ENCODE measurements around the gene DAPK1.
A peak's percentile ranks its signal among the peaks of the same experiment; 100 is the strongest.

The DAPK1 gene

GRCh38 chr9:87510252-87510683 lies 12.6 kb downstream of the DAPK1 start:
- Histone ChIP-seq H3K4me1 (peaks cover 22 to 42% (median 26%) of the 10 kb centered on the region in 10 experiments), H3K4me2 (no peak overlapping the region), H3K4me3 (no peak overlapping the region), H3K27me3 (peaks cover 0 to 16% (median 10%) of the 10 kb centered on the region in 11 experiments; a peak in 10 of 22 replicates), H3K36me3 (peaks cover 0 to 17% (median 0%) of the 10 kb centered on the region in 11 experiments; a peak in 3 of 22 replicates), H3K27ac (no peak overlapping the region), H4K20me1 (no peaks in the 10 kb centered on the region; a peak in 1 of 22 replicates), H3K9me3 (replicated peaks in 1 of 11) (peaks cover 0 to 8% (median 0%) of the 10 kb centered on the region in 11 experiments; a peak in 2 of 22 replicates), H3K9ac (no peak overlapping the region)
- no peak for TF ChIP-seq Cebpa-rat (IDR thresholded peaks at IDR 0.05)

GRCh38 chr9:87512311-87512710 lies 14.6 kb downstream of the DAPK1 start:
- no peak for TF ChIP-seq Cebpa-rat (IDR thresholded peaks at IDR 0.05)

GRCh38 chr9:87513161-87513560 lies 15.5 kb downstream of the DAPK1 start:
- Histone ChIP-seq H3K4me3 (no peak overlapping the region), H3K4me2 (peak overlapping the region; percentile 35 to 96 (median 88)), H3K9ac (no peak overlapping the region), H4K20me1 (peaks cover 0 to 9% (median 0%) of the 10 kb centered on the region in 11 experiments; a peak in 5 of 22 replicates), H3K27ac (no peak overlapping the region), H3K27me3 (peaks cover 0 to 20% (median 10%) of the 10 kb centered on the region in 11 experiments; a peak in 10 of 22 replicates), H3K4me1 (peaks cover 50 to 68% (median 55%) of the 10 kb centered on the region in 10 experiments), H3K36me3 (peaks cover 0 to 8% (median 0%) of the 10 kb centered on the region in 11 experiments; a peak in 1 of 22 replicates), H3K9me3 (replicated peaks in 1 of 11) (peaks cover 0 to under 1% (median 0%) of the 10 kb centered on the region in 11 experiments; a peak in 5 of 22 replicates)
- no peak for TF ChIP-seq Cebpa-rat (IDR thresholded peaks at IDR 0.05)

More at GRCh38 chr9:87512311-87512710, 14.6 kb downstream of the DAPK1 start:
- Histone ChIP-seq H3K27ac (no peak overlapping the region), H3K9me3 (replicated peaks in 1 of 11) (no peaks in the 10 kb centered on the region), H3K4me3 (no peak overlapping the region), H3K27me3 (peaks cover 0 to 20% (median 10%) of the 10 kb centered on the region in 11 experiments; a peak in 10 of 22 replicates), H3K4me2 (peak overlapping the region in 3 of 11 experiments; percentile 88 to 94 (median 91); a peak in 4 of 22 replicates), H3K4me1 (peaks cover 43 to 60% (median 46%) of the 10 kb centered on the region in 10 experiments), H4K20me1 (peaks cover 0 to 9% (median 0%) of the 10 kb centered on the region in 11 experiments; a peak in 5 of 22 replicates), H3K9ac (no peak overlapping the region), H3K36me3 (peaks cover 0 to 8% (median 0%) of the 10 kb centered on the region in 11 experiments; a peak in 1 of 22 replicates)

GRCh38 chr9:87513880-87514535 lies 16.3 kb downstream of the DAPK1 start:
- no peak for TF ChIP-seq Cebpa-rat (IDR thresholded peaks at IDR 0.05)
- Histone ChIP-seq H4K20me1 (peaks cover 0 to 9% (median 0%) of the 10 kb centered on the region in 11 experiments; a peak in 5 of 22 replicates), H3K4me2 (peak overlapping the region; percentile 35 to 96 (median 88)), H3K36me3 (peaks cover 0 to 8% (median 0%) of the 10 kb centered on the region in 11 experiments; a peak in 1 of 22 replicates), H3K4me1 (peaks cover 59 to 77% (median 63%) of the 10 kb centered on the region in 10 experiments), H3K9me3 (replicated peaks in 1 of 11) (peaks cover 0 to 9% (median 0%) of the 10 kb centered on the region in 11 experiments; a peak in 6 of 22 replicates), H3K9ac (no peak overlapping the region), H3K4me3 (no peak overlapping the region), H3K27ac (no peak overlapping the region), H3K27me3 (peaks cover 0 to 20% (median 10%) of the 10 kb centered on the region in 11 experiments; a peak in 10 of 22 replicates)

- peaks cover 69 to 86% (median 73%) of the 10 kb centered on the region in 10 experiments for H3K4me1 ChIP-seq
- peak overlapping the region; percentile 85 to 96 (median 91) for H3K4me2 ChIP-seq
- H3K9ac ChIP-seq, result no peak overlapping the region
- H3K36me3 ChIP-seq, result 0 out of 22 replicates have a peak, but pooled peaks cover 0 to 2% (median 0%) of the 10 kb centered on the region in 11 experiments
- H4K20me1 ChIP-seq, result peaks cover 0 to 10% (median 0%) of the 10 kb centered on the region in 11 experiments; a peak in 6 of 22 replicates
- no peak for TF ChIP-seq Cebpa-rat (IDR thresholded peaks at IDR 0.05)
- no peak overlapping the region for H3K4me3 ChIP-seq
- peak overlapping the region in 9 of 11 experiments; percentile 67 to 88 (median 81); a peak in 14 of 22 replicates for H3K27ac ChIP-seq
- peaks cover 0 to 14% (median 0%) of the 10 kb centered on the region in 11 experiments; a peak in 6 of 22 replicates for H3K9me3 ChIP-seq (replicated peaks in 1 of 11)
- peaks cover 0 to 27% (median 12%) of the 10 kb centered on the region in 11 experiments; a peak in 10 of 22 replicates for H3K27me3 ChIP-seq
Observed at GRCh38 chr9:87515006-87515405, 17.3 kb downstream of the DAPK1 start.

GRCh38 chr9:87515588-87516221 lies 18.0 kb downstream of the DAPK1 start:
- Histone ChIP-seq H4K20me1 (peaks cover 0 to 16% (median 0%) of the 10 kb centered on the region in 11 experiments; a peak in 6 of 22 replicates), H3K9ac (peak overlapping the region; percentile 34 to 78 (median 61); a peak in 18 of 22 replicates), H3K4me3 (peak overlapping the region in 7 of 10 experiments; percentile 1 to 50 (median 15); a peak in 7 of 20 replicates), H3K4me1 (peaks cover 74 to 86% (median 77%) of the 10 kb centered on the region in 10 experiments), H3K36me3 (no peaks in the 10 kb centered on the region), H3K27me3 (peaks cover 0 to 27% (median 13%) of the 10 kb centered on the region in 11 experiments; a peak in 10 of 22 replicates), H3K27ac (peak overlapping the region; percentile 67 to 88 (median 81)), H3K9me3 (replicated peaks in 1 of 11) (peaks cover 0 to 14% (median 0%) of the 10 kb centered on the region in 11 experiments; a peak in 6 of 22 replicates), H3K4me2 (peak overlapping the region; percentile 85 to 96 (median 91))
- TF ChIP-seq Cebpa-rat (IDR thresholded peaks at IDR 0.05), result no peak

- TF ChIP-seq Cebpa-rat (IDR thresholded peaks at IDR 0.05), result peak in 3 of 11 experiments; percentile 20 to 81 (median 22); a peak in 4 of 22 replicates
- Histone ChIP-seq H3K9me3 (replicated peaks in 1 of 11) (peaks cover 0 to 14% (median 0%) of the 10 kb centered on the region in 11 experiments; a peak in 6 of 22 replicates), H3K27ac (peak overlapping the region; percentile 67 to 88 (median 81)), H4K20me1 (peaks cover 0 to 23% (median 0%) of the 10 kb centered on the region in 11 experiments; a peak in 6 of 22 replicates), H3K4me2 (peak overlapping the region; percentile 85 to 96 (median 91)), H3K36me3 (no peaks in the 10 kb centered on the region), H3K4me3 (peak overlapping the region; percentile 12 to 51 (median 34); a peak in 15 of 20 replicates), H3K27me3 (peaks cover 0 to 30% (median 14%) of the 10 kb centered on the region in 11 experiments; a peak in 10 of 22 replicates), H3K4me1 (peaks cover 74 to 86% (median 77%) of the 10 kb centered on the region in 10 experiments), H3K9ac (peak overlapping the region; percentile 52 to 78 (median 61); a peak in 21 of 22 replicates)
Observed at GRCh38 chr9:87516222-87516925, 18.7 kb downstream of the DAPK1 start.

Measured in BLaER1 treated with 17β-estradiol and CSF1 and Interleukin-3, amounts not matched to agents 10 nM and 100 nM (cell line).